Measurements from ENCODE around the gene PLPP4. TPM values are rescaled to one million over a fixed set of nuclear protein-coding genes. Genes with fewer than 3 reads are reported as not detected.

The PLPP4 gene
- total RNA-seq, 1 experiment from 2014 or later = not detected

GRCh38 chr10:120578890-120579289 is 121.9 kb downstream of the PLPP4 start:
- Histone ChIP-seq H3K79me2 (ENCODE audit: insufficient read depth, low read length) (no peaks in the 10 kb centered on the region), H4K8ac (replicated peaks; ENCODE audit: insufficient read length, low read depth, low read length) (no peak overlapping the region), H3K4ac (ENCODE audit: low read depth, low read length) (no peak overlapping the region)

More at GRCh38 chr10:120578890-120579289, 121.9 kb downstream of the PLPP4 start:
- Histone ChIP-seq H3K27ac (ENCODE audit: insufficient read length, low read depth, low read length) (no peak overlapping the region), H3K23ac (ENCODE audit: insufficient read length, low read depth, low read length) (no peak overlapping the region), H2BK120ac (ENCODE audit: low read depth, low read length, poor library complexity, severe bottlenecking) (no peak overlapping the region), H3K56ac (ENCODE audit: insufficient read length, low read depth, low read length) (no peak overlapping the region), H2AK5ac (ENCODE audit: insufficient read length, low read length) (no peak overlapping the region), H2BK20ac (ENCODE audit: low read depth, low read length, poor library complexity, severe bottlenecking) (no peak overlapping the region), H2BK12ac (ENCODE audit: insufficient read length, low read depth, low read length) (no peak overlapping the region), H3K14ac (ENCODE audit: insufficient read depth, low read length) (no peak overlapping the region), H3K79me1 (ENCODE audit: insufficient read depth, low read depth, low read length, poor library complexity, severe bottlenecking) (no peaks in the 10 kb centered on the region), H4K20me1 (ENCODE audit: control insufficient read depth, insufficient read depth, insufficient read length) (no peaks in the 10 kb centered on the region), H3K27me3 (ENCODE audit: insufficient read depth, low read length) (no peaks in the 10 kb centered on the region), H3K9me3 (ENCODE audit: control insufficient read depth, low read depth, low read length) (no peaks in the 10 kb centered on the region), H2BK5ac (ENCODE audit: insufficient read length, low read length) (no peak overlapping the region), H3K9ac (ENCODE audit: extremely low read depth, insufficient read length, low read length) (no peak overlapping the region), H3K4me1 (ENCODE audit: insufficient read depth, low read length) (no peaks in the 10 kb centered on the region; the same call in 1 of the 2 replicates), H3K23me2 (ENCODE audit: insufficient read length, low read depth, low read length, poor library complexity, severe bottlenecking) (no peaks in the 10 kb centered on the region), H2AFZ (ENCODE audit: low read length) (no peak overlapping the region), H4K91ac (ENCODE audit: insufficient read length, low read depth, low read length) (no peak overlapping the region), H3T11ph (ENCODE audit: low read length) (no peak overlapping the region), H3K4me2 (ENCODE audit: insufficient read depth, insufficient read length, low read length) (no peak overlapping the region), H2BK15ac (ENCODE audit: low read depth, low read length) (no peak overlapping the region), H3K18ac (ENCODE audit: insufficient read length, low read depth, low read length) (no peak overlapping the region), H4K5ac (ENCODE audit: insufficient read length, low read depth, low read length) (no peak overlapping the region)
- WGBS (ENCODE audit: extremely low coverage, insufficient read length, low lambda C conversion rate) = no CpG with 5 or more reads among the region's 4 CpGs
- Mint-ChIP-seq H3K4me1 (peaks cover 13 to 15% of the 10 kb centered on the region in 2 experiments), H3K4me3 (no peak overlapping the region), H3K9me3 (no peaks in the 10 kb centered on the region), H3K27me3 (ENCODE audit: low read depth) (peaks cover 5% of the 10 kb centered on the region), H3K36me3 (ENCODE audit: insufficient read depth in 1 of 3, low read depth in 3 of 3) (no peaks in the 10 kb centered on the region), H3K27ac (no peak overlapping the region)
- no peak for DNase-seq
- TF ChIP-seq CTCF (conservative IDR thresholded peaks at IDR 0.05) = peak; percentile 47

Data from H9 (cell line).